OCI-LY7 (cell line): ENCODE data around the gene STX8.

Source experiments
- EZH2phosphoT487 ChIP-seq: fragments of 200-600 bp; sonication (generic); IDR thresholded peaks from 2 replicates; pipeline ENCODE4 v1.6.1; 2018; ENCODE audit warnings: low read depth, borderline replicate concordance, mild to moderate bottlenecking, mixed run types, antibody characterized with exemption, low read length, moderate library complexity, mixed read lengths
- TF ChIP-seq, protein P1 (sequence below): fragments of 200-600 bp; sonication (generic); conservative IDR thresholded peaks from 2 replicates; pipeline ENCODE4 v1.5.1; 2014; ENCODE audit warnings: mild to moderate bottlenecking, antibody characterized with exemption, low read length, moderate library complexity, mixed read lengths

DNA sequence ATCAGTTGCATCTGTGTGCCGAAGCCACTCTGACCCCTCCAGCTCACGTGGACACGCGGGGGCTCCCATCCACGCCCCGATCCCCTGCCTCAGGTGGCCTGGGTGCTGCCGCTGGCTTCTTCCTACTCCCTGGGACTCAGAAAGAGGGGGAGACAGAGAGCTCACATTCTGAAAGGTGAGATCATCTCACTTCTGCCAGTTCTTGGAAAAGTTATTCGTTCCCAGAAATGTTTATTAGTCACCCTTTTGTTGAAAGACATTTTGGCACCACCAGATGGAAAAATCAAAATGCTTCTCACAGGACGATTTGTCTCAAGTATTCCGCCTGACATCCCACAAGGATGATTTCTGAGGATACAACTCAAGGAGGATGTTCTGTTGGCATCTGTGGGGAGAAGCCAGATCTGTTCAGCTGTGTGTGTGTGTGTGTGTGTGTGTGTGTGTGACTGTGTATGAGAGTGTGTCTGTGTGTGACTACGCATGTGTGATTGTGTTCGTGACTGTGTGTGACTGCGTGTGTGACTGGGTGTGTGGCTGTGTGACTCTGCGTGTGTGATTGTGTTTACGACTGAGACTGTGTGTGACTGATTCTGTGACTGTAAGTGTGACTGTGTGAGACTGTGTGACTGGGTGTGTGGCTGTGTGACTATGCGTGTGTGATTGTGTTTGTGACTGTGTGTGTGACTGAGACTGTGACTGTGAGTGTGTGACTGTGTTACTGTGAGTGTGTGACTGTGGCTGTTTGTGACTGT, 347.0 kb downstream of the STX8 start:
- TF ChIP-seq, protein P1, sequence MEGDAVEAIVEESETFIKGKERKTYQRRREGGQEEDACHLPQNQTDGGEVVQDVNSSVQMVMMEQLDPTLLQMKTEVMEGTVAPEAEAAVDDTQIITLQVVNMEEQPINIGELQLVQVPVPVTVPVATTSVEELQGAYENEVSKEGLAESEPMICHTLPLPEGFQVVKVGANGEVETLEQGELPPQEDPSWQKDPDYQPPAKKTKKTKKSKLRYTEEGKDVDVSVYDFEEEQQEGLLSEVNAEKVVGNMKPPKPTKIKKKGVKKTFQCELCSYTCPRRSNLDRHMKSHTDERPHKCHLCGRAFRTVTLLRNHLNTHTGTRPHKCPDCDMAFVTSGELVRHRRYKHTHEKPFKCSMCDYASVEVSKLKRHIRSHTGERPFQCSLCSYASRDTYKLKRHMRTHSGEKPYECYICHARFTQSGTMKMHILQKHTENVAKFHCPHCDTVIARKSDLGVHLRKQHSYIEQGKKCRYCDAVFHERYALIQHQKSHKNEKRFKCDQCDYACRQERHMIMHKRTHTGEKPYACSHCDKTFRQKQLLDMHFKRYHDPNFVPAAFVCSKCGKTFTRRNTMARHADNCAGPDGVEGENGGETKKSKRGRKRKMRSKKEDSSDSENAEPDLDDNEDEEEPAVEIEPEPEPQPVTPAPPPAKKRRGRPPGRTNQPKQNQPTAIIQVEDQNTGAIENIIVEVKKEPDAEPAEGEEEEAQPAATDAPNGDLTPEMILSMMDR = no peak
- no peak for TF ChIP-seq EZH2phosphoT487
